Neural progenitor cell (in vitro differentiated cells): Measurements from ENCODE around the gene SDCCAG8.

Source experiments
- EZH2 ChIP-seq: fragments of 200-600 bp; sonication (generic); IDR thresholded peaks from 2 replicates; pipeline ENCODE4 v1.6.1; 2017; ENCODE audit warnings: antibody characterized with exemption, mild to moderate bottlenecking, moderate library complexity
- EZH2phosphoT487 ChIP-seq: fragments of 200-600 bp; sonication (generic); IDR thresholded peaks from 2 replicates; pipeline ENCODE4 v1.6.1; 2017; ENCODE audit warnings: antibody characterized with exemption
- TF ChIP-seq, protein P1 (sequence below): fragments of 200-600 bp; sonication (generic); IDR thresholded peaks from 2 replicates; pipeline ENCODE4 v1.5.1; 2017; ENCODE audit warnings: antibody characterized with exemption, mild to moderate bottlenecking

DNA sequence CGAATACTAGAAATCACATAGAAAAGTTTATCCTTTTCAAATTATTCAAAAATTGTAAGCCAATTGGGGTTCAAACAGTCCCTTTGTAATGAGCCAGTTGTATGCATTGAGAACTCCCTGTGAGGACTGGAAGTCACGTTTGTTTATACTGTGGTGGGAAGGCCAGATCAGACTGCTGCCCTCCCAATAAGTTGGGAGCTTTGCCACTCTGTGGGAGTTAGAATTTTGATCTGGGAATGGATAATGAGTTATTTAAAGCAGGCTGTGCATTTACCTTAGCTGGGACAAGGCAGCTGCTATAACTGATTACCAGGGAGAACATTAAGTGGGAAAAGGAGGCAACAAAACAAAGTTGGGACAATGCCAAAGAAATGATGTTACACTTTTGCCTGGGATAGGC lies 178.8 kb downstream of the SDCCAG8 start:
- no peak for TF ChIP-seq EZH2
- TF ChIP-seq, protein P1, sequence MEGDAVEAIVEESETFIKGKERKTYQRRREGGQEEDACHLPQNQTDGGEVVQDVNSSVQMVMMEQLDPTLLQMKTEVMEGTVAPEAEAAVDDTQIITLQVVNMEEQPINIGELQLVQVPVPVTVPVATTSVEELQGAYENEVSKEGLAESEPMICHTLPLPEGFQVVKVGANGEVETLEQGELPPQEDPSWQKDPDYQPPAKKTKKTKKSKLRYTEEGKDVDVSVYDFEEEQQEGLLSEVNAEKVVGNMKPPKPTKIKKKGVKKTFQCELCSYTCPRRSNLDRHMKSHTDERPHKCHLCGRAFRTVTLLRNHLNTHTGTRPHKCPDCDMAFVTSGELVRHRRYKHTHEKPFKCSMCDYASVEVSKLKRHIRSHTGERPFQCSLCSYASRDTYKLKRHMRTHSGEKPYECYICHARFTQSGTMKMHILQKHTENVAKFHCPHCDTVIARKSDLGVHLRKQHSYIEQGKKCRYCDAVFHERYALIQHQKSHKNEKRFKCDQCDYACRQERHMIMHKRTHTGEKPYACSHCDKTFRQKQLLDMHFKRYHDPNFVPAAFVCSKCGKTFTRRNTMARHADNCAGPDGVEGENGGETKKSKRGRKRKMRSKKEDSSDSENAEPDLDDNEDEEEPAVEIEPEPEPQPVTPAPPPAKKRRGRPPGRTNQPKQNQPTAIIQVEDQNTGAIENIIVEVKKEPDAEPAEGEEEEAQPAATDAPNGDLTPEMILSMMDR = no peak
- no peak for TF ChIP-seq EZH2phosphoT487
